Left ventricle myocardium inferior (tissue), 1 donor: ENCODE results near the gene MUC22. TPM values are rescaled to one million over a fixed set of nuclear protein-coding genes. Genes with fewer than 3 reads are reported as not detected.

Experiments used
- DNase-seq: peaks from one replicate; pipeline ENCODE4 v3.0.0-alpha.2; 2020
- H3K27ac ChIP-seq: fragments of 200-600 bp; replicated peaks from 2 replicates; pipeline ENCODE4 v1.8.0; 2021
- H3K27me3 ChIP-seq: fragments of 200-600 bp; 2 replicates; pipeline ENCODE4 v1.8.0; 2021; ENCODE audit warnings: low read depth
- H3K36me3 ChIP-seq: fragments of 200-600 bp; 2 replicates; pipeline ENCODE4 v1.8.0; 2021
- H3K4me1 ChIP-seq: fragments of 200-600 bp; 2 replicates; pipeline ENCODE4 v1.8.0; 2021
- H3K4me3 ChIP-seq: fragments of 200-600 bp; 2 replicates; pipeline ENCODE4 v1.8.0; 2021; ENCODE audit warnings: mild to moderate bottlenecking, moderate library complexity
- H3K9me3 ChIP-seq: fragments of 200-600 bp; replicated peaks from 2 replicates; pipeline ENCODE4 v1.8.0; 2021
- intact Hi-C: fragments of 100-400 bp; cut with micrococcal nuclease; formaldehyde crosslinking; loops from one replicate; pipeline ENCODE4 v1.11.0; 2022
- total RNA-seq: library from RNA; stranded (reverse); fragmentation: NEBNext Ultra II Directional; extraction: Animal tissue kit (Norgen Biotek cat#: 25700); gene quantifications from one replicate; pipeline ENCODE4 v1.2.1, GENCODE V29; 2021
- TF ChIP-seq, protein P1 (sequence below): fragments of 200-600 bp; IDR thresholded peaks from 2 replicates; pipeline ENCODE4 v1.8.0; 2021; ENCODE audit warnings: antibody characterized with exemption, mild to moderate bottlenecking, borderline replicate concordance
- donor health status: DM: no; HTN: yes; CAD: no; lungs with severe emphysema.

The MUC22 gene
- total RNA-seq, 1 donor from 2014 or later = 0.08 TPM

DNA sequence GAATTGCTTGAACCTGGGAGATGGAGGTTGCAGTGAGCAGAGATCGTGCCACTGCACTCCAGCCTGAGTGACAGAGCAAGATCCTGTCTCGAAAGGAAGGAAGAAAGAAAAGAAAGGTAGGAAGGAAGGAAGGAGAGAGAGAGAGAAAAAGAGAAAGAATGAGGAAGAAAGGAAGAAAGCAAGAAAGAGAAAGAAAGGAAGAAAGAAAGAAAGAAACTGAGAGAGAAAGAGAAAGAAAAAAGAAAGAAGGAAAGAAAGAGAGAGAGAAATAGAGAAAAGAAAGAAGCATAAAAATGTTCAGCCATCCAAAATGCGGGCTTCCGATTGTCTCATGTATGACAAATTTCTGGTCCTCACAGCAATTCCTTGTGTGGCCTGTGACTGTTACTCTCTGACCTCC lies 22.8 kb downstream of the MUC22 start:
- Histone ChIP-seq H3K36me3 (no peaks in the 10 kb centered on the region), H3K27ac (no peak overlapping the region), H3K27me3 (peaks cover 11% of the 10 kb centered on the region), H3K4me1 (peaks cover 11% of the 10 kb centered on the region), H3K9me3 (no peaks in the 10 kb centered on the region), H3K4me3 (no peak overlapping the region)
- intact Hi-C loops = no loop called here
- TF ChIP-seq, protein P1, sequence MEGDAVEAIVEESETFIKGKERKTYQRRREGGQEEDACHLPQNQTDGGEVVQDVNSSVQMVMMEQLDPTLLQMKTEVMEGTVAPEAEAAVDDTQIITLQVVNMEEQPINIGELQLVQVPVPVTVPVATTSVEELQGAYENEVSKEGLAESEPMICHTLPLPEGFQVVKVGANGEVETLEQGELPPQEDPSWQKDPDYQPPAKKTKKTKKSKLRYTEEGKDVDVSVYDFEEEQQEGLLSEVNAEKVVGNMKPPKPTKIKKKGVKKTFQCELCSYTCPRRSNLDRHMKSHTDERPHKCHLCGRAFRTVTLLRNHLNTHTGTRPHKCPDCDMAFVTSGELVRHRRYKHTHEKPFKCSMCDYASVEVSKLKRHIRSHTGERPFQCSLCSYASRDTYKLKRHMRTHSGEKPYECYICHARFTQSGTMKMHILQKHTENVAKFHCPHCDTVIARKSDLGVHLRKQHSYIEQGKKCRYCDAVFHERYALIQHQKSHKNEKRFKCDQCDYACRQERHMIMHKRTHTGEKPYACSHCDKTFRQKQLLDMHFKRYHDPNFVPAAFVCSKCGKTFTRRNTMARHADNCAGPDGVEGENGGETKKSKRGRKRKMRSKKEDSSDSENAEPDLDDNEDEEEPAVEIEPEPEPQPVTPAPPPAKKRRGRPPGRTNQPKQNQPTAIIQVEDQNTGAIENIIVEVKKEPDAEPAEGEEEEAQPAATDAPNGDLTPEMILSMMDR = no peak
- no peak for DNase-seq

DNA sequence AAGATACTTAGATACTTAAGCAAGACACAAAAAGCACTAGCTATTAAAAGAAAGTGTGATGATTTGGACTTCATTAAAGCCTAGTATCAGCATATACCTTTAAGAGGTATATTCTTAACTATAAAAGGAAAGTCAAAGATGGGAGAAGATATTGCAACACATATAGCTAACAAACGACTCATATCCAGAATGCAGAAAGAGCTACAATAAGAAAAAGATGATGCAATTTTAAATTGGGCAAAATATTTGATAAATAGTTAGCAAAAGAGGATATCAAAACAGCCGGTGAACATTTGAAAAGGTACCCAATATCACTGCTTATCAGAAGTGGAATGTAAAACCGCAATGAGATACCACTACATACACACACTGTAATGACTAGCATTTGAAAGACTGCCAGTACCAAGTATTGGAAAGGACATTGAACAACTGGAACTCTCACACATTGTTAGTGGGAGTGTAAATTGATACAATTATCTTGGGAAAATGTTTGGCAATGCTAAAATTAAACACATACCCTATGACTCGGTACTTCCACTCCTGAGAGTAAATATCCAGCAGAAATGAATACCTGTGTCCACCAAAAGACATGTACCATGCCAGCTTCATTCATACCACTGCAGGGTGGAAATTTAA lies 25.7 kb downstream of the MUC22 start:
- H3K4me3 ChIP-seq = no peak overlapping the region
- TF ChIP-seq, protein P1 = no peak
- H3K27ac ChIP-seq = no peak overlapping the region
- no peaks in the 10 kb centered on the region for H3K27me3 ChIP-seq
- H3K36me3 ChIP-seq = no peaks in the 10 kb centered on the region
- H3K9me3 ChIP-seq = no peaks in the 10 kb centered on the region
- intact Hi-C loops = no loop called here
- no peak for DNase-seq
- peaks cover 11% of the 10 kb centered on the region for H3K4me1 ChIP-seq

DNA sequence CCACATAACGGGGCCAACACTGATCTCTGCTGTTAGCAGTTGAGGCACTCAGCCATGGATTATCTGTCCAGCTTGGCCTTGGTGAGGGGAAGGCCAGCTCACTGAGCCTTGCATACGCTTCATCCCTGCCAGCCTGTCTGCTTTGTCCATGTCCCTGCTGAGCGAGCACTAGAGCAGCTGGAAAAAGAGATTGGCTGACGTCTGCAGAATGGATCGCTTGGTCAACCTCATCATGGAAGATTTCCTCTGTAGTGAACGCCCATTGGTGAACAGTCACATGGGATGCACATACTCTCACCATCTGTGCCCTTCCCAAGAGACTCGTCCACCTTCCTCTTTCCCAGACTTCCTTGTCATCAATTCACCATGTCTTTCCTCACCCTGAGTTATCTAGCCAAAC lies 26.9 kb downstream of the MUC22 start:
- no peak for DNase-seq
- Histone ChIP-seq H3K4me3 (no peak overlapping the region), H3K27ac (no peak overlapping the region), H3K4me1 (peaks cover 11% of the 10 kb centered on the region), H3K27me3 (no peaks in the 10 kb centered on the region), H3K9me3 (no peaks in the 10 kb centered on the region), H3K36me3 (no peaks in the 10 kb centered on the region)
- TF ChIP-seq, protein P1 = no peak
- intact Hi-C loops = no loop called here

DNA sequence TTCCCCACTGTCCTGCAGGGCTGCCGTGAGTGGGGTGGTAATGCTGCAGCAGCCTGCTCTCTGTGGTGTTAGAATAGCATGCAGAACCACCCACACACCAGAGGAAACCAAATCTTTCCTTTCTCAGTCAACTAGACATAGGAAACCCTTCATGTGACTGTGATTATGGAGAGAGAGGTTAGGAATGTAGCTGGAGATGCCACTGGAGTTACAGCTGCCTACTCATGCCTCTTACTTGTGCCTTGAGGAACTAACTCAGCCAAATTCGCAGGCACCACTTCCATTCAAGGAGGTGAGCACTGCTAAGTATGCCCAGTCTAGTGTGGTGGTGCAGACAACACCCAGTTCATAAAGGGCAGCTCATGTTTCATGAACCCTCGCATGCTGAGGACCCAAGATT lies 27.4 kb downstream of the MUC22 start:
- TF ChIP-seq, protein P1 = no peak
- Histone ChIP-seq H3K9me3 (no peaks in the 10 kb centered on the region), H3K4me3 (no peak overlapping the region), H3K36me3 (no peaks in the 10 kb centered on the region), H3K27ac (no peak overlapping the region), H3K4me1 (peaks cover 11% of the 10 kb centered on the region), H3K27me3 (no peaks in the 10 kb centered on the region)
- DNase-seq = no peak
- intact Hi-C loops = no loop called here

DNA sequence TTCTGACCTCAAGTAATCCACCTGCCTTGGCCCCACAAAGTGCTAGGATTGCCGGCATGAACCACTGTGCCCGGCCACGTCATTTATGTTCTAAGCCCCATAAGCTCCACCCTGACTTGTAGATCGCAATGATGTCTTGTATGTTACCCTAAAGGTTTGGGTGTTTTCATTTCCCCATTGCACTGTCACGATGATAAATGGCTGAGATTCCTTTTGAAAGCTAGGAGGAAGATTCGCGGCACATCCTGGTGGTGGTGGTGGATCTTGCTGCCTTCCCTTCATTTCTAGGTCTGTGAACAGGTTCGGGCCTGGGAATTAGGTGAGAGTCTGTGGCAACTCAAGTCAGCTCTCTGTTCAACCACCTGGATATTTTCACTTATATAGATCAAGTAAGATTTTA lies 28.3 kb downstream of the MUC22 start:
- Histone ChIP-seq H3K27ac (no peak overlapping the region), H3K4me1 (peaks cover 11% of the 10 kb centered on the region), H3K36me3 (no peaks in the 10 kb centered on the region), H3K27me3 (no peaks in the 10 kb centered on the region), H3K4me3 (no peak overlapping the region), H3K9me3 (no peaks in the 10 kb centered on the region)
- intact Hi-C loops = no loop called here
- no peak for DNase-seq
- TF ChIP-seq, protein P1 = no peak

DNA sequence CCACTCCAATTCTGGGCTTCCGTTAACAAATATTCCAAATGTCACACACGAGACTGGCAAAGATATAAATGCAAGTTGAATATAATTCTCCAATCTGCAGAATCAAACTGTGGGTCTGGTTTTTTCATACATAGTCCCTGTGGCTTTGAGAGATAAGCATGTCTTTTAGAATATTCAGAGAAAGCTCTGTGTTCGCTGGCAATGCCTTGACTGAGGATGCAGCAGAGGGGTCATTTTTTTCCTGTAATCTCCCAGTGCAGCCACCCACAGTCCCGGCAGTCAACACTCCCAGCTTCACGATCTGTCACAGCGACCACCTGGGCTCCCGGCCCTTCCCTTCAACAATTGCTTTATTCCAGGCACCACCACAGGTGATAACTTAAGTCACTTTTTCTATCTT lies 30.5 kb downstream of the MUC22 start:
- H3K27me3 ChIP-seq = no peaks in the 10 kb centered on the region
- H3K4me1 ChIP-seq = peaks cover 11% of the 10 kb centered on the region
- intact Hi-C loops = no loop called here
- no peak for DNase-seq
- H3K27ac ChIP-seq = no peak overlapping the region
- H3K4me3 ChIP-seq = no peak overlapping the region
- TF ChIP-seq, protein P1 = no peak
- H3K36me3 ChIP-seq = no peaks in the 10 kb centered on the region
- H3K9me3 ChIP-seq = no peaks in the 10 kb centered on the region
